Psoas muscle (tissue), 8 donors: ENCODE measurements around the gene FOXL2NB. TPM values are rescaled to one million over a fixed set of nuclear protein-coding genes. Genes with fewer than 3 reads are reported as not detected.

ENCODE experiments used
- ATAC-seq, 4 donors: fragments of 200-7000 bp; cut with Tn5 transposase; one replicate each; pipeline ENCODE4 v1.9.1; 2020; ENCODE audit warnings: moderate library complexity in 3 of 4, mild to moderate bottlenecking in 2 of 4
- DNase-seq, 2 donors: peaks; one replicate each; pipeline ENCODE4 v3.0.0-alpha.2; 2020
- H3K27ac ChIP-seq: fragments of 200-600 bp; one replicate; pipeline ENCODE4 v1.8.0; 2022
- H3K27me3 ChIP-seq, 3 donors: fragments of 200-600 bp in 1 of 3; one replicate each; pipeline versions ENCODE4 v1.6.1 to v1.8.0; 2013 to 2022; ENCODE audit warnings: low read length in 2 of 3, mild to moderate bottlenecking in 2 of 3, moderate library complexity in 1 of 3; ENCODE audit not compliant: insufficient read depth in 3 of 3
- H3K36me3 ChIP-seq, 2 donors: fragments of 200-600 bp in 1 of 2; one replicate each; pipeline versions ENCODE4 v1.6.1 to v1.8.0; 2013 to 2022; ENCODE audit warnings: low read depth in 1 of 2, mild to moderate bottlenecking in 1 of 2, moderate library complexity in 1 of 2; ENCODE audit not compliant: insufficient read depth in 1 of 2
- H3K4me1 ChIP-seq: fragments of 200-600 bp; one replicate; pipeline ENCODE4 v1.8.0; 2022
- H3K4me3 ChIP-seq: fragments of 200-600 bp; one replicate; pipeline ENCODE4 v1.8.0; 2022; ENCODE audit warnings: mild to moderate bottlenecking
- H3K9me3 ChIP-seq: fragments of 200-600 bp; one replicate; pipeline ENCODE4 v1.8.0; 2022
- CTCF ChIP-seq: fragments of 200-600 bp; IDR thresholded peaks from one replicate; pipeline ENCODE4 v1.8.0; 2022; ENCODE audit warnings: antibody characterized with exemption
- WGBS, 3 donors: extraction: QIAGEN DNeasy Blood & Tissue Kit; methylation state at CpG; one replicate each; pipeline versions ENCODE4 v1.1.6 to v1.1.7; 2013; 5-methylcytosine and 5-hydroxymethylcytosine counted together
- intact Hi-C, 2 donors: fragments of 100-400 bp; cut with DNase I; formaldehyde crosslinking; loops; one replicate each; pipeline versions ENCODE4 v1.11.0 to v1.14.2; 2022
- polyA plus RNA-seq, 3 donors: library from polyadenylated mRNA; stranded (reverse); fragments of 200-250 nt; gene quantifications; one replicate each; pipeline ENCODE4 v1.2.3, GENCODE V29; 2013
- total RNA-seq, 4 donors: library from RNA; stranded (reverse); fragmentation: NEBNext Ultra II Directional in 2 of 4; extraction: Animal tissue kit (Norgen Biotek cat#: 25700) in 2 of 4; gene quantifications; one replicate each; pipeline versions ENCODE4 v1.2.1 to v1.2.4, GENCODE V29; 2021 to 2023
- donor health status: healthy with polysubstance abuse.
- donor health status: DM: no; HTN: no; CAD: no; lungs with moderate emphysema.
- donor health status: Bipolar disorder and iron deficiency.
- donor health status: healthy.
- donor health status: DM: yes; HTN: yes; CAD: no.
- donor health status: DM: no; HTN: no; CAD: no.
- donor health status: DM: no; HTN: no; CAD: no.
- donor health status: DM: yes; HTN: yes; CAD: no.

The FOXL2NB gene
- total and polyA plus RNA-seq, 7 donors: 0.06 to 0.14 TPM; not detected in 5

DNA sequence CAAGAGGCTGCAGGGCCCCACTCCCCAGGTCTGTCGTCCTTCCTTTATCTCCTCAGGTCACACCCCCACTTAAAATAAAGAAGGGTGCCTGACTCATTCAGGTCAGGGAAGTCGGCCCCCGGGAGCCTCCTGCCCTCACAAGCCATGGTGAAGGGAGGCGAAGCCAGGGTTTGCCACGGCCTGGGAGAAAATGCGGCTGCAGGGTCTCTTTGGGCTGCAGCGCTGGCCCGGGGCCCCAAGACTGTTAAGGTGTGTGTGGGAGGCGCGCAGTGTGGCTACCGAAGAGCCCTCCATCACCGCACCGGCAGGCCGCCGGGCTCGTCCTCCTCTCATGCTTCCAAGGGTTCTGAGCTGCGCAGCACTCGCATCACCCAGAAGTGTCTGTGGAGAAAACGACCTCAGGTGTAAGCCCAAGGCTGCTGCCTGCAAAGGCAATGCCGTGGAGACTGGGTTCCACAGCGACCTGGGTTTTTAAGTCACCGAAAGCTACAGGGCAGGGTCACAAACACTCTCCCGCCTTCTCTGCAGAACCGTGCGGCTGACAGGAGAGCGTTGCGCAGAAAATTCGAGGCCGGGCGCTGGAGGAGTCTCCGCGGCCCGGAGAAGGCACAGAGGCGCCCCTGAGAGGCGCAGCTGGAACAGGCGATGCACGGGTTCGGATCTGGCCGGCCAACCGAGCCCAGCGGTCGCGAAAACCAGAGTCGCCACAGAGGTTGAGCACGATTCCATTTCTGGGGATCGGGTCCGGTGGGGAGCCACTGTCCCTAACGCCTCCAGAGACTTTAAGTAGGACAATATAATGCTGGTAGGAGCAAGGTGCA is 8.8 kb upstream of the FOXL2NB start:
- Histone ChIP-seq H3K9me3 (no peaks in the 10 kb centered on the region), H3K27me3 (peaks cover 0 to 76% (median 37%) of the 10 kb centered on the region in 3 donors), H3K4me1 (peaks cover 36% of the 10 kb centered on the region), H3K36me3 (no peaks in the 10 kb centered on the region), H3K27ac (no peak overlapping the region), H3K4me3 (no peak overlapping the region)
- WGBS, 3 donors: 8 to 15% (median 14%) methylated on average over 47 to 48 of the region's 48 CpGs
- DNase-seq (no peak), ATAC-seq (peak in 2 of 4 donors; percentile 13 to 22)
- no peak for TF ChIP-seq CTCF
- intact Hi-C loops: loop anchor here in 1 of 2 donors (5.0 kb wide), 1 partner anchor 389 kb away; no protein-coding TSS in a partner anchor

DNA sequence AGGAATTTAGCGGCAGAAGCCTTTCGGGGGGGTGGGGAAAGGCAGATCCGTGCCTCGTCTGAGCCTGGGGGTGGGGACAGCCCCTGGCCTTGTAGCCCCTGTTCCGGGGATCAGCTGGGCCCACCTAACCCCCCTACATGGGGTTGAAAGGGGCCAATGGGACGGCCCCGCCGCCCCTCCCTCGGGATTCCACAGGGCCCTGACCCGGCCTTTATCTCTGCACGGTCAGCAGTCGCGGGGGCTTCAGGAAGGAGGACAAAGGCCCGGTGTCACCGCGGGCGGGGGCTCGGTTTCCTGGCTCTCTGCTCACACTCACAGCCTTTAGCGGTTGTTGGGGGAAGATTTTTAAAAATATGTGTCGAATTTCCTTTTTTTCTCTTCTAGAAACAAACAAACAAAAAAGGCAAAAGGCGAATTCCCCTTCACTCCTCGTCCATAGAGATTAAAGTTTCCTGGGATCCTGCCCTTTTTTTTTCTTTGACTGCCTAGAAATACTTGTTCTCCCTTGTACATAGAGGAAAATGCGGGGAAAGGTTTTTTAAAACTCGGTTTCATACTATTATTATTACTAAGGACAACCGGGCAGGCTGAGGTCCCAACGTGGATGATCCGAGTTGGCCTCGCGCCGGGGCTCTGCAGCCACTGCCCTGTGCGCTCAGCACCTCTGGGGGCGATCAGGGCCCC is 8.0 kb upstream of the FOXL2NB start:
- intact Hi-C loops: loop anchor here in 1 of 2 donors (5.0 kb wide), 1 partner anchor 388 kb away; no protein-coding TSS in a partner anchor
- peaks cover 36% of the 10 kb centered on the region for H3K4me1 ChIP-seq
- ATAC-seq (no peak), DNase-seq (no peak)
- H3K4me3 ChIP-seq: no peak overlapping the region
- H3K27me3 ChIP-seq: peaks cover 0 to 84% (median 41%) of the 10 kb centered on the region in 3 donors
- H3K36me3 ChIP-seq: no peaks in the 10 kb centered on the region
- WGBS, 3 donors: 14 to 19% (median 15%) methylated on average over 28 to 32 of the region's 32 CpGs
- no peak for TF ChIP-seq CTCF
- no peak overlapping the region for H3K27ac ChIP-seq
- H3K9me3 ChIP-seq: no peaks in the 10 kb centered on the region

- no peak for DNase-seq
- Histone ChIP-seq H3K4me3 (no peak overlapping the region), H3K27ac (no peak overlapping the region), H3K36me3 (no peaks in the 10 kb centered on the region), H3K4me1 (peaks cover 36% of the 10 kb centered on the region), H3K27me3 (peaks cover 0 to 91% (median 44%) of the 10 kb centered on the region in 3 donors), H3K9me3 (no peaks in the 10 kb centered on the region)
- ATAC-seq: no peak
- TF ChIP-seq CTCF: no peak
- 17 to 39% (median 34%) methylated on average over 51 to 52 of the region's 52 CpGs for WGBS, 3 donors
- intact Hi-C loops: loop anchor here in 1 of 2 donors (5.0 kb wide), 1 partner anchor 388 kb away; no protein-coding TSS in a partner anchor
These were observed 7.3 kb upstream of the FOXL2NB start for GRCh38 chr3:138939561-138940241.

DNA sequence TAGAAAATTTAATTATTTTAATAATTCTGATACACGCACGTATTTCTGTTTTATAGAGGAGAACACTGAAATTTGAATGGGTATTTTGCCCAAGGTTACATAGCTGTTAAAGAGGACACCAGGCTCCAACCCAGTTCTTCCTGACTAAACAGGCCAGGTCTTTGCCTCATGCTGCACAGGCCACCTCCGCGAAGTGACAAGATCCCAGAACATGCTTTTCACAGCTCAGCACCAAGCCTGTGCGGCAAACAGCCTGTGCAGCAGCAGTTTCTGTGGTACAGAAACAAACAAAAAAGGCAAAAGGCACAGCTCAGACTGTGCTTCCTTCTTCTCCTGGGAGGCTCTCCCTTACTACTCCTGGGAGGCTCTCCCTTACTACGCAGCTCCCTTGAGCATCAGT is 6.6 kb upstream of the FOXL2NB start:
- no peak overlapping the region for H3K27ac ChIP-seq
- DNase-seq (no peak), ATAC-seq (no peak)
- intact Hi-C loops: no loop called here
- TF ChIP-seq CTCF: no peak
- no peaks in the 10 kb centered on the region for H3K9me3 ChIP-seq
- peaks cover 36% of the 10 kb centered on the region for H3K4me1 ChIP-seq
- H3K27me3 ChIP-seq: peaks cover 0 to 98% (median 52%) of the 10 kb centered on the region in 3 donors
- no peaks in the 10 kb centered on the region for H3K36me3 ChIP-seq
- WGBS, 3 donors: 89 to 94% (median 91%) methylated on average over 6 of the region's 6 CpGs
- no peak overlapping the region for H3K4me3 ChIP-seq
